Osteocyte (in vitro differentiated cells): Measurements from ENCODE around the gene NR2F2. TPM values are rescaled to one million over a fixed set of nuclear protein-coding genes. Genes with fewer than 3 reads are reported as not detected.

ENCODE experiments used
- DNase-seq: peaks from one replicate; pipeline ENCODE4 v3.0.0; 2021; ENCODE audit warnings: mixed read lengths; ENCODE audit not compliant: unreplicated experiment; ENCODE audit errors: extremely low spot score
- H3K27ac Mint-ChIP-seq: one replicate; pipeline ENCODE4 v1.8.0; 2021; ENCODE audit warnings: mild to moderate bottlenecking, mixed read lengths; ENCODE audit not compliant: unreplicated experiment
- H3K27me3 Mint-ChIP-seq: one replicate; pipeline ENCODE4 v1.8.0; 2021; ENCODE audit warnings: mixed read lengths; ENCODE audit not compliant: unreplicated experiment
- H3K36me3 Mint-ChIP-seq: one replicate; pipeline ENCODE4 v1.8.0; 2021; ENCODE audit warnings: mixed read lengths; ENCODE audit not compliant: unreplicated experiment
- H3K4me1 Mint-ChIP-seq: one replicate; pipeline ENCODE4 v1.8.0; 2021; ENCODE audit warnings: mixed read lengths; ENCODE audit not compliant: unreplicated experiment
- H3K4me3 Mint-ChIP-seq: one replicate; pipeline ENCODE4 v1.8.0; 2021; ENCODE audit warnings: mild to moderate bottlenecking, moderate library complexity, mixed read lengths; ENCODE audit not compliant: unreplicated experiment
- H3K9me3 Mint-ChIP-seq: one replicate; pipeline ENCODE4 v1.8.0; 2021; ENCODE audit warnings: mixed read lengths; ENCODE audit not compliant: unreplicated experiment
- CTCF ChIP-seq: fragments of 200-600 bp; sonication (generic); IDR thresholded peaks from 2 replicates; pipeline ENCODE4 v1.5.0; 2021; ENCODE audit warnings: antibody characterized with exemption, mild to moderate bottlenecking, moderate library complexity
- long read RNA-seq: library from polyadenylated mRNA; unstranded; transcript quantifications from one replicate; pipeline ENCODE4 v2.0.0, GENCODE V29; 2021
- total RNA-seq: library from RNA; stranded (reverse); gene quantifications from 2 replicates; pipeline ENCODE4 v1.2.1, GENCODE V29; 2021

The NR2F2 gene
- total RNA-seq: 286 and 292 TPM in 2 replicates
- long read RNA-seq, full-length matches to known transcripts: 77 of 136 reads
- long read RNA-seq, partial matches to known transcripts: 17 of 136 reads
- long read RNA-seq, other reads (novel, unspliced or antisense): 42 of 136 reads

- H3K27ac Mint-ChIP-seq: peak within 1 kb of the TSS; percentile 100
- peak within 1 kb of the TSS; percentile 99 for H3K4me3 Mint-ChIP-seq
- H3K36me3 Mint-ChIP-seq: peaks cover 42% of the 10 kb centered on the region
- H3K4me1 Mint-ChIP-seq: peaks cover 18% of the 10 kb centered on the region
- no peaks in the 10 kb centered on the region for H3K9me3 Mint-ChIP-seq
- TF ChIP-seq CTCF: no peak
- H3K27me3 Mint-ChIP-seq: no peaks in the 10 kb centered on the region
- peak; percentile 99 for DNase-seq
Measured at GRCh38 chr15:96330450-96331143, at the start of gene NR2F2. TSS of gene NR2F2 (plus strand) at chr15:96330700. CDS start at chr15:96332106, 1,406 bp downstream.

GRCh38 chr15:96285305-96285704 is 45.2 kb upstream of the NR2F2 start:
- no peak for TF ChIP-seq CTCF
- peak overlapping the region; percentile 90 for H3K27ac Mint-ChIP-seq
- peaks cover 4% of the 10 kb centered on the region for H3K9me3 Mint-ChIP-seq
- H3K27me3 Mint-ChIP-seq: no peaks in the 10 kb centered on the region
- peaks cover 48% of the 10 kb centered on the region for H3K4me1 Mint-ChIP-seq
- peak; percentile 88 for DNase-seq
- H3K4me3 Mint-ChIP-seq: peak overlapping the region; percentile 40
- H3K36me3 Mint-ChIP-seq: peaks cover 49% of the 10 kb centered on the region

- no peak for DNase-seq
- Mint-ChIP-seq H3K27me3 (no peaks in the 10 kb centered on the region), H3K27ac (peak overlapping the region; percentile 90), H3K4me3 (peak overlapping the region; percentile 31), H3K4me1 (peaks cover 48% of the 10 kb centered on the region), H3K36me3 (peaks cover 49% of the 10 kb centered on the region), H3K9me3 (peaks cover 4% of the 10 kb centered on the region)
- TF ChIP-seq CTCF: no peak
Measured at GRCh38 chr15:96285729-96286254, 44.7 kb upstream of the NR2F2 start.

GRCh38 chr15:96290679-96291078 is 39.8 kb upstream of the NR2F2 start:
- Mint-ChIP-seq H3K9me3 (no peaks in the 10 kb centered on the region), H3K27me3 (no peaks in the 10 kb centered on the region), H3K4me3 (no peak overlapping the region), H3K4me1 (peaks cover 23% of the 10 kb centered on the region), H3K36me3 (peaks cover 25% of the 10 kb centered on the region), H3K27ac (no peak overlapping the region)
- TF ChIP-seq CTCF: no peak
- no peak for DNase-seq

- H3K4me1 Mint-ChIP-seq: peaks cover 7% of the 10 kb centered on the region
Measured at GRCh38 chr15:96292635-96293034, 37.9 kb upstream of the NR2F2 start.

More at GRCh38 chr15:96292635-96293034, 37.9 kb upstream of the NR2F2 start:
- no peaks in the 10 kb centered on the region for H3K27me3 Mint-ChIP-seq
- peaks cover 2% of the 10 kb centered on the region for H3K9me3 Mint-ChIP-seq
- no peak overlapping the region for H3K27ac Mint-ChIP-seq
- peaks cover 33% of the 10 kb centered on the region for H3K36me3 Mint-ChIP-seq
- H3K4me3 Mint-ChIP-seq: no peak overlapping the region
- DNase-seq: no peak
- no peak for TF ChIP-seq CTCF
